ENCODE data around the gene TCEA2. TPM values are rescaled to one million over a fixed set of nuclear protein-coding genes. Genes with fewer than 3 reads are reported as not detected.

TCEA2 gene
- total and polyA plus RNA-seq, 8 donors: 11.6 to 52.9 (median 14.1) TPM

DNA sequence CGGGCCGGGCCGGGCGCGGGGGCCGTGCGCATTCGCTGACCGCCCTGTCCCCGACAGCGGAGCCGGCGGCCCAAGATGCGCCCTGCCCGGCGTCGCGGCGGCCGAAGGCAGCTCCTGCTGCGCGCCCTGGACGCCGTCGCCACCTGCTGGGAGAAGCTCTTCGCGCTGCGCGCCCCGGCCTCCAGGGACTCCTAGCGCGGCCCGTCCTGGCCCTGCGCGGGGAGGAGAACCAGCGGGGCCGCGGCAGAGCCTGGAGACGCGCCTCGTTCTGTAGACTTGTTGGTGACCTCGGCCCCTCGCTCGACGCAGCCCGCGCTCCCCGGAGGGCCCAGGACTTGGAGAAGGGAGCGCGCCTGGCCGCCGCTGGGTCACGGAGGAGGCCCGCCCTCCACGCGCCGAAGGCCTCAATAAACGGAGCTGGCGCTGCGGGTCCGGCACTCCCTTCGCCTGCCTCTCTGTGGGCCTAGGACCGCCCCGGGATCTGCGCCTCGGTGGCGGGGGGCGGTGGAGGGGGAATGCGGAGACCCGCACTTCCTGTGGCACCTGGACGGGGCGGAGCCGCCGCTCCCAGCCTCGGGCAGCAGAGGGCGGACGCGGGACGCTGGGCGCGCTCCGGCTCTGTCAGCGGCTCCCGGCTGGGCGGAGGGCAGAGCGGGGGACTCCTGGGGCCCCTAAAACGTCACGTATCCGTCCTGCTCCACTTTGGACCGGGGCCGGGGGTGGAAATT is 24.3 kb upstream of the TCEA2 start:
- H3K4me3 ChIP-seq: peak overlapping the region; percentile 6 to 65 (median 39)
- intact Hi-C loops (cut with DNase I): loop anchor here in 1 of 3 donors (10.0 kb wide), 1 partner anchor 86 kb away; no protein-coding TSS in a partner anchor
- WGBS, 2 donors: 1% methylated on average over 67 to 91 of the region's 91 CpGs

DNA sequence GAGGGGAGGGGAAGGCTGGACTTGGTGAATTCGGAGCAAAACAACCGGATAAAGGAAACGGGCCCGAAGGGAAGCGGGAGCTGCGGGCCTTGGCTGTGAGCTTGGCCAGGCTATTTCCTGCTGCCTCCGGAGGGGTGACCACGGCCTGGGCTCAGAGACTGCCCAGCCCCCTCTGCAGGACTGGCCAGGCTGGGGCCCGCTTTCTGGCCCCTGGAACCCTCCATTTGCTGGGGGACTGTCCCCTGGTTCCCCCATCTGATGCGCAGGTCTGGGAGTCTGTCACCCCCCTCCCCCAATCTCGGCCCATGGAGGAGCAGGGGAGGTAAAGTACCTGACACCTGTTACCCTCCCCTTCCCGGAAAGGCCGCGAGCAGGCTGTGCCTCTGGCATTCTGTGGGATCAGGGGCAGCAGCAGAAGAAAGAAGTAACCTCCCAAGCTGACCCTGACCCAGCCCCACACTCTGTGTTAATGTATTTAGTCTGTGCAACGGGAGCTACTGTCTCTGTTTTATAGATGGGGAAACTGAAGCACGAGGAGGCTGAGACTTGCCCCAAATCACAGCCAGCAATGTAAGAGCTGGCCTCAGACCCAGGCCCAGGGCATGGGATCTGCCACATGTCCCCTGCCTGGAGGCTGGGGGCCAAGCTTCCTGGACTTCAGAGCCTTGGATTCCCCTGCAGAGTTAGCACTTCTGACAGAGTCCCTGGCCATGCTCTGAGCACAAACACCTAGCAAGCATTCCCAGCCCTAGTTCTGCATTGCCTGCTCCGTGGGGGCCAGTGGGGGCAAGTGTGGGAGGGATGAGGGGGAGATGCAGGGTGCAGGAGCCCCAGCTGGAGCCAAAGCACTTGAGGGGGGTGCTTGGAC is 23.5 kb upstream of the TCEA2 start:
- Histone ChIP-seq H3K4me1 (peaks cover 0 to 5% (median 0%) of the 10 kb centered on the region in 3 donors), H3K4me3 (peak overlapping the region in 3 of 4 donors; percentile 38 to 65 (median 40))
- peak in 2 of 6 donors; percentile 54 to 67 for DNase-seq

More for the DNA sequence above, 24.3 kb upstream of the TCEA2 start:
- TF ChIP-seq, protein P1, sequence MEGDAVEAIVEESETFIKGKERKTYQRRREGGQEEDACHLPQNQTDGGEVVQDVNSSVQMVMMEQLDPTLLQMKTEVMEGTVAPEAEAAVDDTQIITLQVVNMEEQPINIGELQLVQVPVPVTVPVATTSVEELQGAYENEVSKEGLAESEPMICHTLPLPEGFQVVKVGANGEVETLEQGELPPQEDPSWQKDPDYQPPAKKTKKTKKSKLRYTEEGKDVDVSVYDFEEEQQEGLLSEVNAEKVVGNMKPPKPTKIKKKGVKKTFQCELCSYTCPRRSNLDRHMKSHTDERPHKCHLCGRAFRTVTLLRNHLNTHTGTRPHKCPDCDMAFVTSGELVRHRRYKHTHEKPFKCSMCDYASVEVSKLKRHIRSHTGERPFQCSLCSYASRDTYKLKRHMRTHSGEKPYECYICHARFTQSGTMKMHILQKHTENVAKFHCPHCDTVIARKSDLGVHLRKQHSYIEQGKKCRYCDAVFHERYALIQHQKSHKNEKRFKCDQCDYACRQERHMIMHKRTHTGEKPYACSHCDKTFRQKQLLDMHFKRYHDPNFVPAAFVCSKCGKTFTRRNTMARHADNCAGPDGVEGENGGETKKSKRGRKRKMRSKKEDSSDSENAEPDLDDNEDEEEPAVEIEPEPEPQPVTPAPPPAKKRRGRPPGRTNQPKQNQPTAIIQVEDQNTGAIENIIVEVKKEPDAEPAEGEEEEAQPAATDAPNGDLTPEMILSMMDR (IDR thresholded peaks at IDR 0.05): peak; percentile 42 to 62 (median 48)
- DNase-seq (peak; percentile 68 to 93 (median 84)), ATAC-seq (peak; percentile 90 to 94 (median 92)), FAIRE-seq (no peak)
- H3K27ac ChIP-seq: peak overlapping the region; percentile 48 to 70 (median 60)
- no peaks in the 10 kb centered on the region for H3K27me3 ChIP-seq
- H3K36me3 ChIP-seq: no peaks in the 10 kb centered on the region
- H3K9me3 ChIP-seq: no peaks in the 10 kb centered on the region
- H3K4me1 ChIP-seq: peaks cover 0 to 5% (median 0%) of the 10 kb centered on the region in 3 donors

DNA sequence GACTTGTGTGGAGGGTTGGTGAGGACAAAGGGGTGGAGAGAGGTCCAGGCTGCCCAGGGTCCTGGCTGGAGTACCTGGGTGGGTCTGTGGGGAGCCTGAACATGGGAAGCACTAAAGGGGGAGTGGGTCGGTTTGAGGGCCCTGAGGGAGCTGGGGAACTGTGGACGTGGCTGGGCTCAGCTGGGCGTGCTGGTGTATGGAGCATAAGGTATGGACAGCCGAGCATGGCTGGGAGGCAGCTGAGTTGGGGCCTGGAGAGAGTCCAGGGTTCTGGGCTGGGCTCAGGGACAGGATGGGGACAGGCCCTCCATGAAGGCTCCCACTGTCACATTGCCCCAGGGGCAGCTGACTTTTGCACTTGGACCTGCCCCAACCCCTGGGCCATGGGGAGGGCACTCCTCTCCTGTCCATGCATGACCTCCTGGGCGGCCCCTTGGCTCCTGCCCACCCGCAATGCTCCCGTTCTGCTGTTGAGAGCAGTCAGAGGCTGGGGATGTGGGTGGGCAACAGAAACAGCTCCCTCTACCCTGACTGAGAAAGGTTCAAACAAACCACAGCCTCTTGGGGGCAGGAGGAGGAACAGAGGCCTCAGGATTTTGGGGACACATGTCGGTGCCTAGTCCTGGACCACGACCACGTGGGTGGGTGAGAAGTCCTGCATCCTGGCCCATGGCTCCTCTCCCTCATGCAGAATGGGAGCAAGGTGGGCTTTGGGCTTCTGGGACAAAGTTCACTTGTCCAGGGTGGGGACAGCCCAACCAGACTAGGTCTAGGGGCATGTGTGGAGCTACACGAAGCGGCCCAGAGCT is 22.6 kb upstream of the TCEA2 start:
- H3K27me3 ChIP-seq: no peaks in the 10 kb centered on the region
- ATAC-seq (no peak), FAIRE-seq (no peak), DNase-seq (peak in 2 of 6 donors; percentile 37 to 78)
- H3K27ac ChIP-seq: no peak overlapping the region
- no peaks in the 10 kb centered on the region for H3K36me3 ChIP-seq
- H3K9me3 ChIP-seq: no peaks in the 10 kb centered on the region
- no peak overlapping the region for H3K4me3 ChIP-seq
- TF ChIP-seq, protein P1 (IDR thresholded peaks at IDR 0.05): no peak
- intact Hi-C loops (cut with DNase I): no loop called here
- H3K4me1 ChIP-seq: peaks cover 0 to 5% (median 0%) of the 10 kb centered on the region in 3 donors
- 63 to 68% methylated on average over 12 of the region's 12 CpGs for WGBS, 2 donors

More for the DNA sequence above, 23.5 kb upstream of the TCEA2 start:
- 14 to 20% methylated on average over 16 to 17 of the region's 17 CpGs for WGBS, 2 donors
- peak; percentile 33 to 50 (median 45) for ATAC-seq
- intact Hi-C loops (cut with DNase I): loop anchor here in 1 of 3 donors (10.0 kb wide), 1 partner anchor 85 kb away; no protein-coding TSS in a partner anchor
- Histone ChIP-seq H3K27me3 (no peaks in the 10 kb centered on the region), H3K36me3 (no peaks in the 10 kb centered on the region), H3K27ac (peak overlapping the region; percentile 48 to 70 (median 60)), H3K9me3 (no peaks in the 10 kb centered on the region)
- TF ChIP-seq, protein P1 (IDR thresholded peaks at IDR 0.05): no peak
- no peak for FAIRE-seq

DNA sequence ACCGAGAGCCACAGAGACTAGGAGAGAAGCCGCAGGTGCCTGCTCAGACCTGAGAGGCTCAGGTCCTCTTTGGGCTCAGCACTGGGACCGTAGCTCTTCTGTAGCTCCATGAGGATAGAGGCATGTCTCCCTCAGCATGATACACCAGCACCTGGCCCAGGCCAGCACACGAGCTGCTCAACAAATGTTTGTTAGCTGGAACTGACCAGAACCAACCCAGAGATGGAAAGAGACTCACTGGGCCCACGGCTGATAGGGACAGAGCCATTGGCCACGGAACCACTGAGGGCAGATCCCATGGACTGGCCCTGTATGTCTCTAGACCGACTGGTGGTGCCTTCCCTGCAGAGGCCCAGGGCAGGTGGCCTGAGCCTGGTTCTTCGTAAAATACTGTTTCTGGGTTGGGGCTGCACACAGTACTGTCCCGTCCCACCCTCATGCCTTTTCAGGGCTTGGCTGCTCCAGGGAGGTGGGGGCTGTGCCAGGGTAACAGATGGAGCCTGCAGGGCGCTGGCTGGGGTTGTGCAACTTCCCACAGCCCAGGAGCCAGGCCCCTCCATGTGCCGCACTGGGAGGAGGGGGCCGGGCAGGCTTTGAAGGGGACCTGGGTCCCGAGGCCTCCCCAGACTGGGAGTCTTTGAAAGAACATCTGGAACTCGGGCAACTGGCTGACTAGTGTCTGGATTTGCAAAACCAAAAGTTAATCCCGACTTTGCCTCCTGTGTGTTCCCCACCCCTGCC is 21.8 kb upstream of the TCEA2 start:
- WGBS, 2 donors: 63 to 80% methylated on average over 14 to 15 of the region's 15 CpGs
- TF ChIP-seq, protein P1 (IDR thresholded peaks at IDR 0.05): no peak
- H3K4me3 ChIP-seq: no peak overlapping the region
- intact Hi-C loops (cut with DNase I): no loop called here
- no peaks in the 10 kb centered on the region for H3K9me3 ChIP-seq
- no peaks in the 10 kb centered on the region for H3K27me3 ChIP-seq
- no peak overlapping the region for H3K27ac ChIP-seq
- no peaks in the 10 kb centered on the region for H3K36me3 ChIP-seq
- H3K4me1 ChIP-seq: peaks cover 0 to 5% (median 0%) of the 10 kb centered on the region in 3 donors
- FAIRE-seq (no peak), DNase-seq (peak in 2 of 6 donors; percentile 21 to 60), ATAC-seq (no peak)
